ENCODE measurements around the gene CHST15.

CHST15 gene

DNA sequence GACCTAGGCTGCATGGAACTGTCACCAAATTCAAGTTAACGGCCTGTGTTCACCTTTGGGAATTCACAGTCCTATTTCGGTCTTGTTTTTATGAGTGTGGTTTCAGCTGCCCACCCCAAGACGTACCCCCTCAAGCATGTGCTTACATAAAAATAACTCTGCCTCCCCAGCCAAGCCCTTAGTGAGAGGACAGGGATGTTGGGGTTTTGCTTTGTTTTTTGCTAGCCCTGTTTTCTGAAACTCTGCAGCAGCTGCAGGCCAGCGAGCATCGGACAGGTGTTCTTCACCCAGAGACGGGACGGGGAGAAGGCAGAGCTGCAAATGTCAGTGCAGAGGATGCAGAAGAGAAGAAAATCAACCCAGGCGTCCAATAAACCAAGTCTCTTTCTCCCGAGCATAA lies 13.5 kb downstream of the CHST15 start:
- DNase-seq, result no peak

DNA sequence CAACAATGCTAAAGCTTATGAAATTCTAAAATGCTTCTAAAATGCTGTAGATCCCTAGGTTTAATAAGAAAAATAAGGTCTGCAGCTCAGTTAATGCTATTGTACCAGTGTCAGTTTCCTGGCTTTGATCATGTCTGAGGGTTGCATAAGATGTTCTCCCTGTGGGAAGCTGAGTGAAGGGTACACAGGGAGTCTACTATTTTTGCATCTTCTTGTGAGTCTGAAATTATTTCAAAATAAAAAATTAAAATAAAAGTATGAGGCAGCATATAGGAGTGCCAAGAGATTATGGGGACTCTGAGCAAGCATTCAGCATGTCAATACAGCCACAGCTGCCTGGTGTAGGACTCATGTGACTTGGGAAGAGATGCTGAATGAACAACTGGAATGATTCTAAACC lies 14.7 kb downstream of the CHST15 start:
- no peak for DNase-seq

DNA sequence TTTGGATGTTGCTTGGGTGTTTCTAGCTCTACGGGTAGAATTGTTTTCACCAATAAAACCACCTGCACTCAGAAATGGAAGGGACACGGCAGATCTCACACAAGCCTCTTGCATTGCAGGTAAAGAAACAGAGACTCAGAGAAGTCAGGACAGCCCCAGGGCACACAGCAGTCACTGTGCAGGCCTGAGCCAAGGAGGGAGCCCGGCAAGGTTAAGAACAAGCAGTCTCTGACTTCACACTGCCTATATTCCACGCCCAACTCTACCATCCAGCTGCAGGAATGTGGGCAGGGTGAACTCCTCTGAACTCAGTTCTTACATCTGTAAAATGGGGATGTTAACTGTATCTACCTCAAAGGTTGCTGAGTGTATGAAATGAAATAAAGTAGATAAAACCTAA lies 15.4 kb downstream of the CHST15 start:
- DNase-seq, result peak; percentile 76

DNA sequence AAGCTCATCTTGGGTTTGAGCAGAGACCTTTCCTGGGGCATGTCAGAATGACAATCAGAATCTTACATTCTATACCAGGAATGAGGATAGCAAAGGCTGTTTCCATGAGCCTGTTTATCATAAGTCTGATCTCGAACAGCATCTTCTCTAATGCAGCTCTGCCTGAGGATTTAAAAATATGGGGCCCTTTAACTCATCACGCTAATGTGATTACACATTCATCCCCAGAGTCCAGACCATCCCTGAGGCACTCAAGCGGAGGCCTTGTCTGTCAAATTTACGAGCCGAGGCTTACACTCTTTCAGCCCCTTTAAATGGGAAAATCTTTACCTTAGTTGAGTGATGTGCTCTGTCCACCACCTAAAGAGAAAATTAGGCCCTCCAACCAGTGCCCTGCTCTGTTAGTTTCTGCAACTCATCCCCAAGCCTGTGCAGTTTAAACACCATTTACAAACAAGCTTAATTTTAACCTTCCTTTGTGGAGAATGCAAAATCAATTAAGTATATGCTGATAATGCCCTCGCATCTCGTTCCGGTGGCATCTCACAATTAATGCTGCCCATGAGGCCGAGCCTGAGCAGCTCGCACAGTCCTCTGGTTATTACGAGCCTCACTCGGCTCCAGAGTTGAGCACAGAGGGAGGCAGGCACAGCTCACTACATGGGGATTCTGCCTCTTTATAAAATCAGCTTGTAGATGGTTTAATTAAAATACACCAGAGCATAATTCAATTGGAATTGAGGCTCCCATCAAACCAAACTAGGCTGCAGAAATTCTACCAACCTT lies 16.0 kb downstream of the CHST15 start:
- DNase-seq, result peak; percentile 78

DNA sequence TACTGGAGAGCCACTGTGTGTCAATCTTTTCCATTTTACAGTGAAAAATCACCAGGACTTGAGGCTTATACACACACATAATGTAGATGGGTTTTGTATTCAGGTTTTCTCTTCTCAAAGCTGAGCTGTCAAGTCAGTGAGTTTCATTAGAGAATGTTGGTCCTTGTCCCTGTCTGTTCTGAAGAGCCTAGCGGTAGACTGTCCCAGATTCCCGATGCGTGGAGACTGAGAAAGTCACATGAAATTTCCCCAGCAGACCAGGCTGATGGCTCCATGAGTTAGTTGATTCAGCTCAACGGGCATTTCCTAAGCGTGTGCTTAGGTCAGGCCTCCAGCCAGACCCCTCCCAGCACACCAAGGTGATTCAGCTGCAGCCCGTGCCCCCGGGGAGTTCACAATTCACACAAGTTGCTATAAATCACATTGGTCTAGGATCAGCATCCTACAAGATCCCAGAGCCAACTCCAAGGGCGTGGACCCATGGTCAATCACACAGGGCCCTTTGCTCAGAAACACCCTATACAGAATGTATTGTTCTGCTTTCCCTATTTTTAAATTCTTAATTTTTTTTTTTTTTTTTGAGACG lies 17.2 kb downstream of the CHST15 start:
- no peak for DNase-seq

DNA sequence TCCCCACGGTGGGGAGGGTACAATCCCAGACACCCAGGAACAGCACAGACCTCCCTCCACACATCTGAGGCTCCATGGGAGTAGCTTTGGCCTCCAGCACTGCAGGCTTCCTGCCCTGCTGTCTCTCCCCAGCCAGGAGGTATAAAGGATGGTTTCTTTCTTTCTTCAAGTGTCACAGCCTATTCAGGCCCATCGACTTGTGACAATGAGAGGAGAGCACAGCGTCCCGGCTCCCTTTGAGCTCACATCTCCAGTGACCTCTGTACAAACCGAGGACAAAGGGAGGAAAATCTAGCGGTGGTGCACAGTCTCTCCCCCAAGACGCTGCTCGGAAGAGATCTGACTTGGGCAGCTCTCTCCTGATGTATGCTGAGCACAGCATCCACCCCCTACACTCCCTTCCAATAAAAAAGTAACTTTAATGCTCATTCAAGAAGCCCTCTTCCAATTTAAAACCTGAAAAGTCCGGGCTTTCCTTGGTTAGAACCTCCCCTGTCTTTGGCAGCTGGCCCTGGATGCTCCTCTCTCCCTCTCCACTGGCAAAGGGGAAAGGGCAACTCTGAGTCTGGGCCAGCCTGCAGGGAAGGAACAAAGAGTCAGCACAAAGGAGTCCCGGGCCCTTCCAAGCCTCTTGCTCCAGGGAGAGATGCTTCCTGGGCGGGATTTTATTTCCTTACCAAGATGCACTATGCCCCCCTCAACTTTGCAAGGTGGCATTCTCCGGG lies 18.0 kb downstream of the CHST15 start:
- no peak for DNase-seq

DNA sequence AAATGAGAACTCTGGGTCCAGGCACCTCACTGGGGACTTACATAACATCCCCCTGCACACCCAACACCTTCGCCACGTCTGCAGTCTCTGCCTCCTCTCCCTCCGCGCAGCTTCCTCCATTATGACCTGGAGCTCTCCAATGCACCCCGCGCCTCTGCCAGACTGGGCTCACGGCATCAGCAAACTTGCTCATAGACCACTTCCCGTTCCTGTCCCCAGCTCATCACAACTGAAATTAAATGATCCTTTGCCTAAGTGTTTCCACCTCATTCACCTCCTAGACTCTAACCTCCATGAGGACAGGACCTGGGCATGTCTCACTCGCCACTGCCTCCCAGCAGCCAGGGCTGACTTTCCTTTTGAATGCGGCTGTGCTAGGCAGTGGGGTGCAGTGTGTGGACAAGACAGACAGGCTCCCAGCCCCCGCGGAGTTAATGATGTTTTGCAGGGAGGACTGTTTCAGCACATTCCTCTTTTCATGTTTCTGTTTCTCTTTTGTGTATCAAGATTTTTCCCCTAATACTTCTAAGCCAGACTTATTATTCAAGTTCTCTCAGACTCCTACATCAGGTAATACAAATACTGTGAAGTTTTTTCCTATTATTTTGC lies 18.8 kb downstream of the CHST15 start:
- DNase-seq, result no peak

DNA sequence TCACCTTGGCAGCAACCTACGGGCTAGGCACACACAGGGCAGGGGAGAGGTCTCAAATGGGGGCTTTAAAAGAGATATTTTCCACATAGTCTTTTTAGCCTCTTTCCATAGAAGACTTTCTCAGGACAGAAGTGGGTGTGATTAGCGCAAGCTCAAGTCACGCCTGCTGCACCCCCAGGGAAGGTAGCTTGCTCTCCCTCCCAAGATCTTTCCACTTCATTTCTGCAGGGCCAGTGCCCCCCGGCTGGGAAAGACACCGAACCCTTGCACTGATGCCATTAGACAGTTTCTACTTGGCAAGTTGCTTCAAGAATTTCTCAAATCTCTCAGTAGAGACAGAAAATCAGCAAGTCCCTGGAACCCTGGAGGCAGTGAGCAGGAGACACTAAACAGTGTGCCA lies 19.4 kb downstream of the CHST15 start:
- no peak for DNase-seq

DNA sequence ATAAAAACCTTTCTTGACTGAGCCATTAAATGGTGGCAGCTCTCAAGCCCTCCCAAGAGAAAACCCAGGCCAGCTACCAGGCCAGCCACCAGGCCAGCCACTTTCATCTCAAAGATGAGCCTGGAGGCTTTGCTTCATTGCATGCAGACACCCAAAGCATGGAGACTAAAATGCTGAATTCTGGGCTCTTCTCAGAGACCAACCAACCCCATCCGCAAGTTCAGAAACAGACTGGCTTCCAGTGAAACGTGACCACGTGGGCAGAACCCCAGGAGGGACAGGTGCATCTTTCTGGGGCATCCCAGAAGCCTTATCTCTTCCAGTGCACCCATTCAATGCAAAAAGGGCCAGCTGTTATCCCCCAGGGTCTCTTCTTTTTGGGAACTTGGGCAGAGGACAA lies 20.9 kb downstream of the CHST15 start:
- DNase-seq, result no peak

DNA sequence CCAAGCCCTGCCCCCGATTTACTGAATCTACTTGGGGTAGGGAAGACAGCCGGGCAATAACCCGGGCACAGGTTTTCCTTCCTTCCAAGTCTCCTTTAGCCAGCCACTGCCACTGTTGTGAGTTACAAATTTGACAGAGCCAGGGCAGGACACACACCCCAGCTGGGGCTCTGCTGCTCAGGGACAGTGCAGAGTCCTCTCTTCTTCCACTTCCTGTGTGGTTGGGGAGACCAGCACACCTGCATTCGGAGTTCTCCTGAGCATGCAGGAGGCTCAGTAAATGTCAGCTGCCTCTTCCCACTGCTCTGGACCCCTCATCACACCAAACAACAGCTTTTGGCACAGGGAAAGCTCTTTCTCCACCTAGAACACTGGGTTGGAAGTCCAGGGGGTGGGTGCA lies 21.3 kb downstream of the CHST15 start:
- DNase-seq, result no peak

DNA sequence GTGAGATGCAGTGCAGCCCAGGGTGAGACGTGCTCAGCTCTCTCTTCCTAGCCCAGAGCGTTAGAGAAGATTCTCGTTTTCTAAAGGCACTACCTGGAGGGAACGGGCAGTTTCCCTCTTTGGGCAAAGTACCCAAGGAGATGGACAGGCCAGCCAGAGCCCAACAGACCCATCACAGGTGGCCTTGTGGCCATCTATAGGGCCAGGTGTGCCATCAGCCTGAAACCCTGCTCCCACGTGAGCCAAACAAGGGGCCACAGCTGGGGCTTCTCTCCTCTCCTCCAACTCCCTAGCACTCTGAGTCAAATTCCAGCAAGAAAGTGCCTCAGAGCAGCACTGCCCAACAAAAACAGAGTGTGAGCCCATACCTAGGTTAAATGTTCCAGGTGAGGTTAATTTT lies 22.3 kb downstream of the CHST15 start:
- DNase-seq, result no peak

DNA sequence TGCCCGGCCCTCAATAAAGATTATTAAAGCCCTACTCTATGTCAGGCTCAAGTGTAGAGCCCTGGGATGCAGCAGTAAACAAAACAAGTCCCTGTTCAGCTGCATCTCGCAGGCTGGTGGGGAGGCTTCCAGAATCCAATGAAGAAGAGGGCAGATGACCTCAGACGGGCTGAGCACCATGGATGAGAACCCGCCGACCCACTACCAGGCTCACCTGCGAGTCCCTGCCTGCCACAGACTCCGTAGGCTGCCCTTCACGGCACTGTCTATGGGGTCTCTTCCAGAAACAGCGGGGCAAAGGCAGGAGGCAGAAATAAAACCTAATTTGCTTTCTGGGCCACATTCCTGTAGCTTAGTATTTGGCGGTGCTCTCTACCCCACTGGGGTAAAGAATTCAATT lies 22.7 kb downstream of the CHST15 start:
- DNase-seq, result no peak

DNA sequence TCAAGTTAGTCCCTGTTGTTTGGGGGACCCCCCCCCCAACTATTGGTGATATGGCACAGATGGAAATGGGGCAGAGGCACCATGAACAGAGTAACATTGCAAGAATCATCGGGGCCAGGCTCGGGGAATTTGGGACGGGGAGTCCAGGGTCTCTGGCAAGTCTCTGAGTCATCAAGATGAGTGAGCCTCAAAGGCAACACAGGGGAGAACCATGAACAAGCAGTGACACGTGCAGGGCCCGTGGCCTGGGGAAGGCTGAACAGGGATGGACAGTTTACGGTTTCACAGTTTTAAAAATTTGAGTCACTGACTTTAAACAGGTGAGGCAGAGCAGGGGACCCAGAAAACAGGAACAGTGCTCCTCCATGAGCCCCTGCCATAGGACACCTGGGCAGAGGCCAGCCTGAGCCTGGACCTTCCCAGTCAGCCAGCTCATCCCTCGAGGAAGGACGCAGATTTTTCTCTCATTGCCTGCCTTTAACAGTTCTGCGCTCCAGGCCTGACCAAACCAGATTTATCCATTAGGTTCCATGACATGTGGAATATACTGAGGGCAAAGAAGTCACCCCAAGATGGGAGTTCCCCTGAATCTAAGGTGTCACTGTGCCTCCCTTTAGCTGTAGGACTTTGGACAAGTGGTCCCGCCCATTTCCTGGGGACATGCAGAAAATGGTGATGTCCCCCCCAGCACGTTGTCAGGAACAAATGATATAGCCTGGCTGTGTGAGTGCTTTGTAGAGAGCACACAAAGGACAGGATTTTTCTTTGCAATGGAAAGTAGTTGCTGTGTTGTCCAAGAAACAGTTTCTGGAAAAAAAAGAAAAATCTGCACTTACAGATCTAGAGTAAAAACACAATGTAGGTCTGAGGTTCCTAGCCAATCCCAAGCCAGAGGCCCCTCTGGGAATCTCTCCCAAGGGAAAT lies 23.8 kb downstream of the CHST15 start:
- peak; percentile 67 for DNase-seq

DNA sequence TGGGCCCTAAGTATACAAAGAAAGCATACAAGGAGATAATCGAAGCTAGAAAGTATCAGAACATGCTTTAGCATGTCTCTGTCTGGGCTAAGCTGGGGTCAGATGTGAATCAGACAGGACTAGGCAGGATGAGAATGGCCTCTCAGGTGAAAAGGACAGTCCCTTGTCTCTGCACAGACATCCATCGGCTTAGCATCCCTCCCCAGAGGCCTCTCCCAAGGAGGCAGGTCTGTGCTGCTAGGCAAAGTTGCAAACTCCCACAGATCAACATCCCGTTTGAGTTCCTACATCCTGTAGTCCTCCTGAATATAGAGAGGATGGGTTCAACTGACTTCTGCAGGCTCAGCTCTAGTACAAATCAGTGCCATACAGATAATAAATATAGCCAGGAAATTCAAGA lies 24.5 kb downstream of the CHST15 start:
- peak; percentile 38 for DNase-seq

DNA sequence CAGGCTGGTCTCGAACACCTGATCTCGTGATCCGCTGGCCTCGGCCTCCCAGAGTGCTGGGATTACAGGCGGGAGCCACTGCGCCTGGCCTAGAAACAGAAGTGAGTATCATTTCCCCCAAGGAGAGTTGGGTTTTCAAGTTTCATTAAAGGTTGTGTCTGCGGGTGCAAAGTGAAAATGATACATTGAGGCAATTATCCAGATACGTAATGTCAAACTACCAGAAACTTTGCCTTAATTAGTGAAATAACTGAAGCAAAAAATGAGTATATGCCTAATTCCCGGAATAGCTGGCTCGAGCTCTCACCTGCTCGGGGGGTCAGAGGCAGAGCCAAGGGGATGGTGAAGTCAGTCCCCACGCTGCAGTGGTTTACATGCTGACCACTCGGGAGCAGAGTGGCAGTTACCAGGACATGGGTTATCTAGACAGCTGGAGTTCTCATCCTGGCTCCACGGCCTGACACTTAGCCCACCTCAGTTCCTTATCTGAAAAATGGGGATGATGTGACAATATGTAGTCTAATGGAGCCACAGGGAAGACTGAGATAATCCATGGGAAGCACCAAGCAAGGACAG lies 25.5 kb downstream of the CHST15 start:
- no peak for DNase-seq

DNA sequence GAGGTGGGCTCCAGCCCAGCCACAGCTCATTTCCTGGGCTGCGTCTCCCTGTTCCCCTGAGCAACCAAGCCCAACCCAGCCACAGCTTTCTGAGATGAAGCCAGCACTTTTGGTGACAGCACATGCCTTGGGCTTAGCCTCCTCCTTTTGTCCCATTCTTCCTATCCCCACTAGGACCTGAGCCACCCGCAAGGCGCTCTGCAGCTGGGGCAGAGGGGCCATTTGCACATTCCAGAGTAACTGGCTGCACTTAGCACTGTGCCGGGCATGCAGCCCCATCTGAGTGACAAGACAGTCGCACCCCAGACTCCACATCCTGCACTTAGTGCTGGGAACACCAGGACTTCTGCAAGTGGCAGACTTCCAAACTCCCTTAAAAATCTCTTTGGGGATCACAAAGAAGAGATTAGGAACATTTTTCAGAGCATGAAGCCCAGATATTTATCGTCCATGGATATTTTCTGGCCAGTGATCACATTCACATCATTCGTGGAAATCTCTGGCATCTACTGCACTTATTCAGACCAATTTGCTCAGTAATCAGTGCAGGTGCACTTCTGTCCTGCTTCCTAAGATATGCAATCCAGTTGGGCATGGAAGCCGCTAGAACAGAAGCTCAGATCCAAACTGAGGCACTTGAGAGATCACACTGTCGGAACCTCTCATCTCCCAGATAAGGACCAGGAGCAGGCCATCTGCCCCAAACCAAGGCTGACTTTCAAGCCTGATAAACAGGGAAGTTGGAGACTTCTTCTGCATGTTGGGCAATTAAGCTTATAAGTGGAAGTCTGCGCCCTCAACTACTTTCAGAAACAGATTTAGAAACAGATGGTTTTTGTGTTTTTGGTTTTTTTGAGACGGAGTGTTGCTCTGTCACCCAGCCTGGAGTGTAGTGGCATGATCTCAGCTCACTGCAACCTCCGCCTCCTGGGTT lies 26.4 kb downstream of the CHST15 start:
- peak; percentile 96 for DNase-seq

DNA sequence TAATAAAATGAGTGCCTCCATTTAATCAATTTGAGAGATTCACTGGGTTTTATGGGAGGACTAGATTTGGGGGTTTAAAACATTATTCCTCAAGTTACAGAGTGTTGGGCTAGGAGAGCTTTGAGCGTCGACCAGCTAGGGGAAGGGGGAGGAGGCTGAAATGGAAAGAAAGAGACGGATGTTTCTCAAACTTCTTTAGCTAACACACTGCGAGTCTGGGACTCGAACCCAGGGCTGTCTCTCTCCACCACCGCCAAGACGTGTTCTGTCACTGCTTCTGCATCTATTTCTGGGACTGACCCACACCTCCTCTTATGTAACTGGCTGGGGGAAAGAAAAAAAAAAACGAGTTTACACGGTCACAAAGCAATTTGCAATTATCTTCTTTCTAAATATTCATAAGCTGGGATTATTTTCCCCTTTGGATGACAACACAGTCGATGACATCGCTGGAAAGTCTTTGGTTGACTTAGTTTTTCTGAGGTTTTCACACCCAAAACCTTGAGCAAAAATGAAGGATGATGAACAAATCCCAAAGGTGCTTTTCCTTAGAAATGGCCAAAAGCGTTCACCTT lies 27.2 kb downstream of the CHST15 start:
- no peak for DNase-seq

DNA sequence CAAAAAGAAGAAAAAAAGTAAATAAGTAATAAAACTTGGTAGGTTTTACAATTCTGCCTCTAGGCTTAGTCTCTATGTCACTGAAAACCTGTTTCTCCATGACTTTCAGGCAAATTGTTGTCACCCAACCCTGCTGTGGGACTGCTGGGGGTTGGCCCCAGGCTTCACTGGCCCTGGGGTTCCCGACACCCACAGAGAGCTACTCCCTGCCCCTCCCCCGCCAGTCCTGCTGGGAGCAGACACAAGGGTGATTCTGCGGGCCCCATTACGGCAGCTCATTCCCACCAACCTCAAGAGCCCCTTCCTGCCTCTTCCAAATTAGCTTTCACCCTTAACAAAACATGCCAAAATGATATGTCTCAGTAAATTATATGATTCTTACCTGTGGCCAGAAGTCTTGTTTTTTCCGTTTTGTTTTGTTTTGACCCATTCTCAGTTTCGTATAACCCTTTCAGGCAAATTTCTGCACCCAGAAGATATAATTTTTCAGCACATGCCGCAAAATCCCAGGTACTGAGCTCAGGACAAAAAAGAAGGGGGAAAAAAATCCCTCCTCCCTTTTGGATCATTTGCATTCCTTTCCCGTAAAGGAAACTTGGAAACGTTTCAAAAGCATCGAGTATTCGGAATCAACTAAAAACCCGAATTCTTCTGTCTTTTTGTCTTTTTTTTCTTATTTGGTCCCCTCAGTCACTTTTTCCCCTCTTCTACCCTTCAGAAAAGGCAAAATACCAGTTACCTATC lies 27.8 kb downstream of the CHST15 start:
- DNase-seq, result no peak

DNA sequence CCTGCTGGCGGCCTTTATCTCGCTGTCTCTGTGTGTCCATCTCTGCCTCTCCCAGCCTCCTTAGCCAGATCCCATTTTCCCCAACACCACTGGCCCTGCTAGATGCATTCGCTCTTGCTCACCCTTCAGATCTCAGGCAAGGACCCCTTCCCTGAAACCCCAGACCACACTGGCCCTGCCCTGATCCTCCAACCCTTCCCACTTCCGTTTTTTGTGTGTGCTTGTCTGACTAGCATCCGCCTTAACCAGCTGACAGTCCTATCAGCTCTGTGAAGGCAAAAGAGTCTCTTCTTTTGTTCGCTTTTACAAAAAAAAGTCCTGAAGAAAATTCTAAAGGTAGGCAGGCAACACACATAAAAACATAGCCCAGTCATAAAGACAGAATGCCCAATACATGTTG lies 28.7 kb downstream of the CHST15 start:
- DNase-seq, result no peak

Measured in islet precursor cell (in vitro differentiated cells).